BLaER1 (cell line): ENCODE results near the gene NPAS2.

ENCODE experiments used
- H3K27ac ChIP-seq: shearing (Covaris generic); formaldehyde crosslinking; 2 replicates; pipeline ENCODE4 v1.8.1; 2022
- H3K27me3 ChIP-seq: shearing (Covaris generic); formaldehyde crosslinking; 2 replicates; pipeline ENCODE4 v1.8.1; 2022
- H3K36me3 ChIP-seq: shearing (Covaris generic); formaldehyde crosslinking; 2 replicates; pipeline ENCODE4 v1.8.1; 2022
- H3K4me1 ChIP-seq: shearing (Covaris generic); formaldehyde crosslinking; 2 replicates; pipeline ENCODE4 v1.8.1; 2022
- H3K4me2 ChIP-seq: shearing (Covaris generic); formaldehyde crosslinking; 2 replicates; pipeline ENCODE4 v1.8.1; 2022
- H3K4me3 ChIP-seq: shearing (Covaris generic); formaldehyde crosslinking; 2 replicates; pipeline ENCODE4 v1.8.1; 2022
- H3K9ac ChIP-seq: shearing (Covaris generic); formaldehyde crosslinking; 2 replicates; pipeline ENCODE4 v1.8.1; 2022
- H3K9me3 ChIP-seq: shearing (Covaris generic); formaldehyde crosslinking; 2 replicates; pipeline ENCODE4 v1.8.1; 2022
- H4K20me1 ChIP-seq: shearing (Covaris generic); formaldehyde crosslinking; 2 replicates; pipeline ENCODE4 v1.8.1; 2022
- Cebpa-rat ChIP-seq: shearing (Covaris generic); IDR thresholded peaks from 2 replicates; pipeline ENCODE4 v1.8.1; 2022

Gene NPAS2

DNA sequence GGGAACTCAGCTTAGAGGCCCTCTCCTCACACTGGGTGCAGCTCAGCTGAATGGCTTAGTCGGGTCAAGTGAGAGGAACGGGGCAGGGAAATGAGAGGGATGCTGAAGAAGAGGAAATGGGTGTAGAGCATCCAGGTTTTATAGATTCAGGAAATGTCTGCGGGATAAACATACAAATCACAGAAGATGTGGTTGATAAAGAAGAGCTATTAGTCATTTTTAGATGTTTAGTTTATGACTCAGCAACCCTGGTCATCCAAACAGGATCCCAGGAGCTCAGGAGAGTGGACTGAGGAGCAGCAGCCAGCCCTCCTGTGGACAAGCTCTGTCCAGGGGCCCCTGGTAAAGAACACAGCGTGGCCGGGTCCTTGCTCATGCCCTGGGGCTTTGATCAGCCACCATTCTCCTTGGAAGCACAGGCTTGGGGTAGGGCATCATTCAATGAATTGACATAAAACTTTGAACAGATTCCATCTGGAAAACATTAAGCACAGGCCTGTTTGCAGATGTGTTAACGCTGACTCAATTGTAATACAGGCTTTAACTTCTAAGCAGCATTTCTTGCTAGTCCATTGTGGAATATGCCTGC lies 83.0 kb downstream of the NPAS2 start:
- Histone ChIP-seq H3K4me1 (no peaks in the 10 kb centered on the region), H3K27me3 (no peaks in the 10 kb centered on the region), H3K9me3 (peaks cover 8% of the 10 kb centered on the region; the same call in 1 of the 2 replicates), H3K36me3 (no peaks in the 10 kb centered on the region), H3K27ac (no peak overlapping the region), H3K4me3 (no peak overlapping the region), H4K20me1 (no peaks in the 10 kb centered on the region), H3K9ac (no peak overlapping the region), H3K4me2 (no peak overlapping the region)
- TF ChIP-seq Cebpa-rat = no peak

DNA sequence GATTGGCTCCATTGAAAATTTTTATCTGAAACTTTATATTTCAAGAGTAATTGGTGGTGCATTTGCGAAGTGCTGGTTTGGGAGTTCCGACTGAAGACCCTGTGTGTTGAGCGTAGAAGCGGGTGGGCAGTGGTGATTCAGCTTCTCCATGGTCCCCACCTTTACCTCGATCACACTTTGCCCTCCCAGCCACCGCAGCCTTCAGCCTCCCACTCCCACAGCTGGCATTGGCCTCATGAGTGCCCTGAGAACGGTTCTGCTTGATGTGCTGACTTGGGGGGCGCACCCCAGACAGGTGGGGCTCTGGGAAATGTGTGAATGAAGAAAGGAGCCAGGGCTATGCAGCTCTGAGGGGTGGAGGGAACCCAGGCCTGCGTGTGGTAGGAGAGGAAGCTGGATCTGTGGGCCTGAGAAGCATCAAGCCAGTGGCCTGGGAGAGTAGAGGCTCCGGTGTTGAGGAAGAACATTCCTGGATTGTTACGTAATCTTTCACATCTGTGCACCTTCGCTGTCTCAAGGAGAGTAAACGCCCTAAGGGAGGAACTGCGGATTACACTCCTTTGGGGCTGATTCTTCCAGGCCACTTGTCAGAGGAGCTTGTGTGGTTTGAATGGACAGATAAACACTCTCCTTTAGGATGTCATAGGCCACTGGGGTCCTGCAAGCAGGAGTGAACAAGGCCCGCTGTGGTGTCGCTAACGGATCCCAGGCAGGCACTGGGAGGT lies 83.8 kb downstream of the NPAS2 start:
- Histone ChIP-seq H3K4me2 (no peak overlapping the region), H3K27me3 (no peaks in the 10 kb centered on the region), H4K20me1 (no peaks in the 10 kb centered on the region), H3K4me3 (no peak overlapping the region), H3K4me1 (no peaks in the 10 kb centered on the region), H3K36me3 (no peaks in the 10 kb centered on the region), H3K9ac (no peak overlapping the region), H3K9me3 (peaks cover 8% of the 10 kb centered on the region; the same call in 1 of the 2 replicates), H3K27ac (no peak overlapping the region)
- peak; percentile 51; the same call in 1 of the 2 replicates for TF ChIP-seq Cebpa-rat

DNA sequence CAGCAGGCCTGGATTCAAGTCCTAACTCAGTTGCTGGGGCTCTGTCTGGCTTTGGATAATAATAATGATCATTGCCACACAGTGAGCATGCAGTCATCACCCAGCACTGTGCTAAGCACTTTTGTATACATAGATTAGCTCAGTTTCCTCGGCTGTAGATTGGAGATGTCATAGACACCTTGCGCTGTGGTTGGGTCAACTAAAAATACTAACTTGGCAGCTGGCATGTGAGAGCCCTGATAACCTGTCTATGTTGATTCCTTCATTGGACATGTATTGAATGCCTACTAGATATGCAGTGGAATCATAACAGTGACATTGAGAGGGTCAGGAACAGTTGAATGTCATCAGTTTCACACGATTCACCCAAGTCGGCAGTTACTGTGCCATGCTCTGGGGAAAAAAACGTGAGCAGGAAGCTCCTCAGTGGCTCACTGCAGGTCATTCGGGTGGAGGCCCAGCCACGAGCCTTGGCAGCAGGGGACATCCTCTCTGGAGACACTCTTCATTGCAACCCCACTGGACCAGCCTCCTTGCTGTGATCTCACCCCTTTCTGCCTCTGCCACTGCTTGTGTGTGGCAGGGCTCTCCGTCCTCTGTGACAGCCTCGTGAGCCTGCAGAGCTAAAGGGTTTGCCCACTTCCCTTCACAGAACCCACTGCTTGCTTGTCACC lies 85.3 kb downstream of the NPAS2 start:
- Histone ChIP-seq H3K27ac (no peak overlapping the region), H3K9me3 (peaks cover 2% of the 10 kb centered on the region; the same call in 1 of the 2 replicates), H3K4me3 (no peak overlapping the region), H3K9ac (no peak overlapping the region), H4K20me1 (no peaks in the 10 kb centered on the region), H3K4me1 (no peaks in the 10 kb centered on the region), H3K4me2 (no peak overlapping the region), H3K27me3 (no peaks in the 10 kb centered on the region), H3K36me3 (no peaks in the 10 kb centered on the region)
- TF ChIP-seq Cebpa-rat = no peak

DNA sequence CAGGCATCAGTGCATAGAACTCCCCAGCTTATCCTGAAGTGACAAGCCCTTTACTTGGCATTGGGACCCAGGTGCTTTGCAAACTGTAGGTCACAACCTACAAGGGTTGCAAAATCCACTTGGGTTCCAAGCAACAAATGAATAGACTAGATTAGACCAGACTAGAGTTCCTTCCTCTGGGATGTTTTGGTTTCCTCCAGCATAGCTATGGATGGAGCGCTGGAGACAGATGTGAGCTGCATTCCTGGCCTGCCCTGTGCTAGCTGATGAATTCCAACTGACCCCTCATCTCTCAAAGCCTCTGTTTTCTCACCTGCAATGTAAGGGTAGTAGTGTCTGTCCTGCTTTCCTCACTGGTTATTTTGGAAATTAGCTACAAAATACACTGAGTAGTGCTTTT lies 86.2 kb downstream of the NPAS2 start:
- Histone ChIP-seq H3K4me2 (no peak overlapping the region), H3K36me3 (no peaks in the 10 kb centered on the region), H3K27me3 (no peaks in the 10 kb centered on the region), H4K20me1 (no peaks in the 10 kb centered on the region), H3K27ac (no peak overlapping the region), H3K9me3 (no peaks in the 10 kb centered on the region), H3K4me3 (no peak overlapping the region), H3K9ac (no peak overlapping the region), H3K4me1 (no peaks in the 10 kb centered on the region)
- no peak for TF ChIP-seq Cebpa-rat

DNA sequence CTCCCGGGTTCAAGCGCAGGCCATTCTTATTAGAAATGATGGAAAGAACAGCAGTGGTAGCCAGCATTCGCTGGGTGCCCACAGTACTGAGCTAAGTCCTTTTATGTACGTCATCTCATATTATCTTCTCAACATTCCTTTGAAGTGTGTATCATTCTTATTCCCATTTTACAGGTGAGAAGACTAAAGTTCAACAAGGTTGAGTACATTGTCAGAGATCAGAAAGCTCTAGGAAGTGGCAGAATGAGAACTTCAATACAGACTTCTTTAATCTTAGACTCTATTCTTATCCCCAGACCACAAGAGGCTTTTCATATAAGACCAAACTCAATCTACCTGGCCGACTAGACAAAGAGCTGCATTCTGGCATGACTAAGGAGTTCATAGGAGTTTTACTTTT lies 86.7 kb downstream of the NPAS2 start:
- H3K36me3 ChIP-seq = no peaks in the 10 kb centered on the region
- H3K4me1 ChIP-seq = no peaks in the 10 kb centered on the region
- H3K4me3 ChIP-seq = no peak overlapping the region
- no peaks in the 10 kb centered on the region for H3K9me3 ChIP-seq
- H4K20me1 ChIP-seq = no peaks in the 10 kb centered on the region
- H3K27ac ChIP-seq = no peak overlapping the region
- H3K27me3 ChIP-seq = no peaks in the 10 kb centered on the region
- H3K9ac ChIP-seq = no peak overlapping the region
- H3K4me2 ChIP-seq = no peak overlapping the region
- TF ChIP-seq Cebpa-rat = no peak

DNA sequence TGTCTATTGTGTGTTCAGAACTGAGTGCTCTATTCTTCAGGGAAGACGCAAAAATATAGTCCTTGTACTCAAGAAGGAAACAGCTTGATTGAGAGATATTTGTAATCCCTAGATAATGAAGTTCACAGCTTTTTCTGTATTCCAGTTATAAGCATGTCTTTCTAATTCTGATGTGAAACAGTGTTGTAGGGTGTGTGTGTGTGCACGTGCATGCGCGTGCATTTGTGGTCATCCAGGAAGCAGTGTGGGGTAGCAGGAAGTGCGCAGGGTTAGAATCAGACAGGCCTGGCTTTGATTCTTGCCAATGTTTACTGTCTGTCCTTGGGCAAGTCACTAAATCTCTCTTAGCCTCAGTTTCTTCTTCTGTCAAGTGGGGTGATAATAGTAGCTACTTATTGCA lies 87.9 kb downstream of the NPAS2 start:
- Histone ChIP-seq H3K9ac (no peak overlapping the region), H3K4me2 (no peak overlapping the region), H3K4me3 (no peak overlapping the region), H4K20me1 (no peaks in the 10 kb centered on the region), H3K27ac (no peak overlapping the region), H3K27me3 (no peaks in the 10 kb centered on the region), H3K4me1 (no peaks in the 10 kb centered on the region), H3K36me3 (no peaks in the 10 kb centered on the region), H3K9me3 (no peaks in the 10 kb centered on the region)
- TF ChIP-seq Cebpa-rat = no peak

DNA sequence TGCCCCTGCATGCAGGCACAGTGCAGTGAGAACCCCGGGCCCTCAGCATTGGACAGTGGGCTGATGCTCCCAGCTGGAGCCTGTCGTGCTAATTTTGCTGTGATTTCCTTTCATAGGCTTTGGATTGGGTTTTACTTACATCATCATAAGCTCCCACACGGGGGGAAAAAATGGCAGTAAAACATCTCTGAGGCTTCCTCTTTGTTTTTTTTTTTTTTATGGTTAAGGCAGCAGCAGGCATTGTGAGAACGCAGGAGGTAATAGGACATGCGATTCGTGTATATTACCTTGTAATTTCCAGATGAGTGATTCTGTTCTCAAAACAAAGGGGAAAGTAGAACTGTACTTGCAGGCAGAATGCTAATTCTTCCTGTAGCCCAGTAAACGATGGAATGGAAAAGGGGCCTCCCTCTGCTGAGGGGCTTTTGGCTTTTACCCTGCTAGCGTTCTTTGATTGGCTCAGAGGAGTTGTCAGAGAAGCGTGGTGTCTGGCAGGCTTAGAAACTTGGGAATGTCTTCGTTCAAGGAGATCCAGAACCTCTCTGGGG lies 89.7 kb downstream of the NPAS2 start:
- H3K4me1 ChIP-seq = no peaks in the 10 kb centered on the region
- no peak overlapping the region for H3K4me2 ChIP-seq
- H4K20me1 ChIP-seq = no peaks in the 10 kb centered on the region
- no peak overlapping the region for H3K4me3 ChIP-seq
- H3K9me3 ChIP-seq = no peaks in the 10 kb centered on the region
- H3K27ac ChIP-seq = no peak overlapping the region
- no peak overlapping the region for H3K9ac ChIP-seq
- H3K27me3 ChIP-seq = no peaks in the 10 kb centered on the region
- no peaks in the 10 kb centered on the region for H3K36me3 ChIP-seq
- TF ChIP-seq Cebpa-rat = no peak

DNA sequence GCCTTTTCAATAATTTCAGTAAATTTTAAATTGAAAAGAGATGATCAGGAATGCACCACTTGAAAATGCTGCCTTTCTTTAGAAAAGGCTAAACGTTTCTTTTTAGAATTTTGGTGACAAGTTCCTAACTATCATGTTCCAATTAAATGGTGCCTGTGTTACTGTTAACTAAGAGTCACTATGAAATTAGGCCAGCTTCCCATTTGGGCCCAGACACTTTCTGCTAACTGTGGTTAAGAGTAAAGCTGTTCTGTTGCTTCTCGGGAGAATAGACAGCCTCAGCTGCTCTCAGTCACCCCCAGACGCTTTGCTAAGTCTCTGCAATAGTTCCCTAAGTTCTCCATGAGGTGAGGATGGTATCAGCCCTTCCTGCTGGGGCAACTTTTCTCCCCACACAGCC lies 90.2 kb downstream of the NPAS2 start:
- Histone ChIP-seq H3K4me1 (no peaks in the 10 kb centered on the region), H3K4me3 (no peak overlapping the region), H3K4me2 (no peak overlapping the region), H4K20me1 (no peaks in the 10 kb centered on the region), H3K9me3 (no peaks in the 10 kb centered on the region), H3K27ac (no peak overlapping the region), H3K36me3 (no peaks in the 10 kb centered on the region), H3K9ac (no peak overlapping the region), H3K27me3 (no peaks in the 10 kb centered on the region)
- TF ChIP-seq Cebpa-rat = no peak

DNA sequence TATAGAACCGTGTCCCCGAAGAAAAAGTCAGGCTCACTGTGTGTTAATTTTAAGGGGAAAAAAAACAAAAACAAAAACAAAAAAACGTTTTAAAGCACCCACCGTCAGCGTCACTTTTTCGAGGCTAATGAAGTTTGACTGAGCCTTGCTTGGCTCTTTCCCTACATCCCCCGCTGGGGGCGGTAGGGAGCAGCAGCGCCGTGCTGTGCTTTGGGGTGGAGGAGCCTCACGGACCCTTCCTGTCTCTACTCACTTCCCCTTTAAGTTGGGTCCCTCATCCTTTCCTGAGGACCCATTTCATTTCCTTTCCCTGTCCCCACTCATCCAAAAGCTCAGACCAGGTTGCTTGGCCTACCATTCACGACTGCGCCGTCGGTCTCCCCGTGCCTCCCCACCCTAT lies 99.4 kb downstream of the NPAS2 start:
- Histone ChIP-seq H3K4me2 (no peak overlapping the region), H3K9ac (no peak overlapping the region), H3K4me1 (no peaks in the 10 kb centered on the region), H3K27ac (no peak overlapping the region), H3K9me3 (no peaks in the 10 kb centered on the region), H3K4me3 (no peak overlapping the region), H3K36me3 (no peaks in the 10 kb centered on the region), H3K27me3 (no peaks in the 10 kb centered on the region), H4K20me1 (no peaks in the 10 kb centered on the region)
- TF ChIP-seq Cebpa-rat = no peak

DNA sequence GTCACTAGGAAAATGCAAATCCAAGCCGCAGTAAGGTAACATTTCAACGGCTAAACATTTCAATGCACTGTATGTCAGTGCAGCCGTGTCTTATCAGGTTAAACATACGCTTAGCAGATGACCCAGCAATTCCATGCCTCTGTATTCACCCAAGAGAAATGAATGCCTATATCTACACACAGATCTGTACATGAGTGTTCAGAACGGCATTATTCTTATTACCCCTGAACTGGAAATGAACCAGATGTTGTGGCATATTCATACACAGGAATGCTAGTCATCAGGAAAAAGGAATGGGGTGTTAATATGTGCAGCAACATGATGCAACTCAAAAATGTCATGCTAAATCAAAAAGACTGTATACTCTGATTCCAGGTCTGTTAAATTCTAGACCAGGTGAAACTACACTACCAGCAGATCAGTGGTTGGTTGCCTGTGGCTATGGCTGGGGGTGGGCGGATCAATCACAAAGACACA lies 101.8 kb downstream of the NPAS2 start:
- Histone ChIP-seq H3K9me3 (no peaks in the 10 kb centered on the region), H3K36me3 (no peaks in the 10 kb centered on the region), H3K4me1 (no peaks in the 10 kb centered on the region), H3K4me2 (no peak overlapping the region), H4K20me1 (no peaks in the 10 kb centered on the region), H3K9ac (no peak overlapping the region), H3K27ac (no peak overlapping the region), H3K4me3 (no peak overlapping the region), H3K27me3 (no peaks in the 10 kb centered on the region)
- TF ChIP-seq Cebpa-rat = no peak
